Stimulated activated CD4-positive, alpha-beta T cell treated with anti-CD3 and anti-CD28 coated beads, Interleukin-2, amount 100 ng/mL, for 48 hours (primary cell): Measurements from ENCODE around the gene PCDHA10.
"Not testable (repeated sequence)": the region's sequence is repeated elsewhere in the genome, so short reads cannot be mapped to it uniquely, and the experiment has no call there.

Source experiments
- DNase-seq, 2 donors: peaks; one replicate each; pipeline ENCODE4 v3.0.0-alpha.2; 2020

PCDHA10 gene

GRCh38 chr5:140842798-140843733 is 12.6 kb upstream of the PCDHA10 start:
- DNase-seq = no peak

GRCh38 chr5:140848139-140849102 is 7.3 kb upstream of the PCDHA10 start, which contains the start of gene PCDHA9:
Gene PCDHA9, plus strand, starts transcription at chr5:140848382. Its CDS starts 114 bp downstream, at chr5:140848496.
- not testable (repeated sequence) for DNase-seq

- not testable (repeated sequence) for DNase-seq
These were observed 5.7 kb upstream of the PCDHA10 start for GRCh38 chr5:140849831-140850634.

- no peak for DNase-seq
These were observed 1.7 kb downstream of the PCDHA10 start for GRCh38 chr5:140857177-140857986.

GRCh38 chr5:140857987-140858240 is 2.2 kb downstream of the PCDHA10 start:
- no peak for DNase-seq

GRCh38 chr5:140862441-140863295 is 7.0 kb downstream of the PCDHA10 start:
- no peak for DNase-seq

- DNase-seq = no peak
These were observed 13.2 kb downstream of the PCDHA10 start, which contains the start of gene PCDHA11 for GRCh38 chr5:140868721-140869554. Gene PCDHA11, plus strand, starts transcription at chr5:140868957. Its CDS starts 147 bp downstream, at chr5:140869104.

- DNase-seq = no peak
These were observed 13.8 kb downstream of the PCDHA10 start for GRCh38 chr5:140869555-140869886.

- no peak for DNase-seq
These were observed 14.8 kb downstream of the PCDHA10 start for GRCh38 chr5:140870221-140871201.

- no peak for DNase-seq
These were observed 19.7 kb downstream of the PCDHA10 start, which contains the start of gene PCDHA12 for GRCh38 chr5:140875085-140876065. Gene PCDHA12, plus strand, starts transcription at chr5:140875308. Its CDS starts 165 bp downstream, at chr5:140875473.

- DNase-seq = not testable (repeated sequence)
These were observed 21.0 kb downstream of the PCDHA10 start for GRCh38 chr5:140876541-140877261.

- DNase-seq = no peak
These were observed 21.5 kb downstream of the PCDHA10 start for GRCh38 chr5:140877262-140877581.

GRCh38 chr5:140881889-140882590 is 26.3 kb downstream of the PCDHA10 start, which contains the start of gene PCDHA13:
Gene PCDHA13, plus strand, starts transcription at chr5:140882124. Its CDS starts 145 bp downstream, at chr5:140882269.
- no peak for DNase-seq

- no peak for DNase-seq
These were observed 26.8 kb downstream of the PCDHA10 start for GRCh38 chr5:140882591-140882899.

- no peak for DNase-seq
These were observed 27.7 kb downstream of the PCDHA10 start for GRCh38 chr5:140883373-140883772.
